ENCODE results near the gene PGAP3. TPM values are rescaled to one million over a fixed set of nuclear protein-coding genes. Genes with fewer than 3 reads are reported as not detected.

Gene PGAP3
- total and polyA plus RNA-seq, 2 of the 4 experiments (the other 2 are of a cell fraction), result 4.3 to 9.8 TPM

GRCh38 chr17:39700148-39700987, 12.5 kb upstream of the PGAP3 start:
- in situ Hi-C loops (cut with MboI; ENCODE audit: low sequenced_read_pairs), result no loop called here
- Histone ChIP-seq H3K27ac (ENCODE audit: insufficient read depth, low read length) (peak overlapping the region; percentile 46; the same call in 1 of the 2 replicates), H3K27me3 (ENCODE audit: control insufficient read depth, insufficient read depth, low read length) (no peaks in the 10 kb centered on the region), H3K56ac (ENCODE audit: extremely low read depth, insufficient read depth, low read length) (peak overlapping the region; percentile 19; the same call in 1 of the 2 replicates), H2AK5ac (ENCODE audit: low read depth, low read length) (peak overlapping the region; percentile 62), H3K4me2 (ENCODE audit: low read depth, low read length) (peak overlapping the region; percentile 99), H3K14ac (replicated peaks; ENCODE audit: low read depth, low read length) (peak overlapping the region; percentile 68), H3K9ac (ENCODE audit: low read depth, low read length) (peak overlapping the region; percentile 87), H2BK120ac (ENCODE audit: low read depth, low read length) (no peak overlapping the region; the same call in 1 of the 2 replicates), H3K4me1 (ENCODE audit: control insufficient read depth, insufficient read depth, low read length) (peaks cover 21% of the 10 kb centered on the region), H4K91ac (ENCODE audit: insufficient read depth, low read depth, low read length) (peak overlapping the region; percentile 46), H3K79me1 (ENCODE audit: low read depth in 1 of 2, low read length in 2 of 2) (peaks cover 0 to 55% of the 10 kb centered on the region in 2 experiments; a peak in 3 of 4 replicates), H3K4me3 (ENCODE audit: insufficient read depth, low read depth, low read length) (peak overlapping the region; percentile 90), H3K4ac (ENCODE audit: low read depth, low read length) (peak overlapping the region; percentile 83), H3K36me3 (ENCODE audit: control insufficient read depth, insufficient read depth, low read length) (no peaks in the 10 kb centered on the region), H4K20me1 (ENCODE audit: insufficient read depth, low read length) (peaks cover 41% of the 10 kb centered on the region), H2BK15ac (ENCODE audit: low read depth, low read length) (no peak overlapping the region), H2BK5ac (ENCODE audit: low read depth, low read length, poor library complexity, severe bottlenecking) (no peak overlapping the region), H2AK9ac (replicated peaks; ENCODE audit: low read depth, low read length, poor library complexity) (peak overlapping the region; percentile 94), H4K5ac (ENCODE audit: low read depth, low read length) (0 out of 2 replicates have a peak overlapping the region, but pooled peaks have one; percentile 38), H2AFZ (replicated peaks; ENCODE audit: low read length, poor library complexity) (peak overlapping the region; percentile 89), H3K9me1 (ENCODE audit: insufficient read depth, low read length) (peaks cover 23% of the 10 kb centered on the region), H3K18ac (ENCODE audit: low read depth, low read length) (no peak overlapping the region), H3K23ac (ENCODE audit: low read depth, low read length) (peak overlapping the region; percentile 33), H3K9me3 (ENCODE audit: control insufficient read depth, insufficient read depth, low read length) (no peaks in the 10 kb centered on the region), H2BK20ac (ENCODE audit: low read depth, low read length) (no peak overlapping the region), H4K8ac (ENCODE audit: low read depth in 2 of 2, low read length in 2 of 2) (peak overlapping the region; percentile 21 to 55; a peak in 1 of 4 replicates)
- ChIA-PET CTCF (interaction anchor here (1.3 to 1.5 kb wide), 2 partner anchors 12 to 30 kb away, joined by 5 to 7 read pairs; partner anchors contain the start of gene PGAP3), POLR2A (ENCODE audit: unreplicated experiment) (interaction anchor here (0.6 kb wide), 2 partner anchors 12 to 77 kb away, joined by 4 to 6 read pairs; partner anchors contain the start of gene PGAP3)
- intact Hi-C loops (cut with micrococcal nuclease), result no loop called here
- TF ChIP-seq MAFK (IDR thresholded peaks at IDR 0.05; ENCODE audit: low read depth, low read length), result no peak
- ATAC-seq (ENCODE audit: low read depth) (peak; percentile 64), DNase-seq (peak; percentile 7)
- dilution Hi-C loops (cut with HindIII; ENCODE audit: low sequenced_read_pairs, unreplicated experiment), result no loop called here
- 2% methylated on average over 17 of the region's 57 CpGs; no CpG with 5 or more reads in 1 of the 2 experiments for WGBS, 2 experiments (ENCODE audit: extremely low coverage in 2 of 2, insufficient read length in 1 of 2)
- BruUV-seq (replicated peaks), result no TSS peak

Measured in IMR-90 (cell line).